Measurements from ENCODE around the gene PAGR1. TPM values are rescaled to one million over a fixed set of nuclear protein-coding genes. Genes with fewer than 3 reads are reported as not detected.
A peak's percentile ranks its signal among the peaks of the same experiment; 100 is the strongest.

The PAGR1 gene
- total and polyA plus RNA-seq, 12 donors: 9.6 to 35.1 (median 13.0) TPM

DNA sequence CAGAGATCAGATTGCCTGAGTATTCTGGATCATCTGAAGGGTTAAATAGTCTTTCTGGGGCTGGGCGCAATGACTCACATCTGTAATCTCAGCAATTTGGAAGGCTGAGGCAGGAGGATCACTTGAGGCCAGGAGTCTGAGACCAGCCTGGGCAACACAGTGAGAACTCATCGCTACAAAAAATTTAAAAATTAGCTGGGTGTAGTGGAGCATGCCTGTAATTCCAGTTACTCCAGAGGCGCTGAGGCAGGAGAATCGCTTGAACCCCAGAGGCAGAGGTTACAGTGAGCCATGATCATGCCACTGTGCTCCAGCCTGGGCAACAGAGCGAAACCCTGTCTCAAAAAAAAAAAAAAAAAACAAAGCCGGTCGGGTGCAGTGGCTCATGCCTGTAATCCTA, 20.0 kb downstream of the PAGR1 start:
- Histone ChIP-seq H3K27ac (no peak overlapping the region), H3K9me3 (no peaks in the 10 kb centered on the region), H3K36me3 (peaks cover 0 to 100% (median 52%) of the 10 kb centered on the region in 9 donors), H3K27me3 (no peaks in the 10 kb centered on the region), H3K4me3 (no peak overlapping the region), H3K4me1 (peaks cover 0 to 8% (median 0%) of the 10 kb centered on the region in 9 donors)
- no peak for ATAC-seq
- no peak for TF ChIP-seq CTCF (IDR thresholded peaks at IDR 0.05)
- no peak for DNase-seq
- intact Hi-C loops (cut with DNase I): no loop called here
- 93 to 94% methylated on average over 7 of the region's 7 CpGs for whole genome bisulfite sequencing, 2 donors

- intact Hi-C loops (cut with DNase I): no loop called here
- Histone ChIP-seq H3K9me3 (no peaks in the 10 kb centered on the region), H3K36me3 (peaks cover 0 to 100% (median 45%) of the 10 kb centered on the region in 9 donors), H3K4me3 (no peak overlapping the region), H3K27me3 (no peaks in the 10 kb centered on the region), H3K4me1 (peaks cover 0 to 5% (median 0%) of the 10 kb centered on the region in 9 donors), H3K27ac (no peak overlapping the region)
- ATAC-seq: no peak
- TF ChIP-seq CTCF (IDR thresholded peaks at IDR 0.05): no peak
- DNase-seq: no peak
- WGBS, 2 donors: 80 to 86% methylated on average over 15 of the region's 15 CpGs
These were observed 20.7 kb downstream of the PAGR1 start for GRCh38 chr16:29836623-29837022.

DNA sequence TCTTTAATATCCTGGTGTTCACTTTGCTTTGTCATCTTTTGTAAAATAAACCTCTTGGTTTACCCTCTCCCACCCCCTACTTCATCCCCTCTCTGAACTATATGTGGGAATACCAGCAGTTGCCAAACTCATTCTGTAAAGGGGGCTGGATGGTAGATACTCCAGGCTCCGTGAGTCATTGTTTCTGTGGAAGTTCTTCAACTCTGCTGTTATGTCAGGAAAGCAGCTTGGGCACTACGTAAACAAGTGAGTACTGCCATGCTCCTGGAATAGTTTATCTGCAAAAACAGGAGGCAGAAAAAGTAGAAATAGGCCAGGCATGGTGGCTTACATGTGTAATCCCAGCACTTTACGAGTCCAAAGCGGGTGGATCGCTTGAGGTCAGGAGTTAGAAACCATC, 21.9 kb downstream of the PAGR1 start:
- Histone ChIP-seq H3K4me1 (peaks cover 0 to 5% (median 0%) of the 10 kb centered on the region in 9 donors), H3K27ac (no peak overlapping the region), H3K9me3 (no peaks in the 10 kb centered on the region), H3K36me3 (peaks cover 0 to 100% (median 46%) of the 10 kb centered on the region in 9 donors), H3K4me3 (no peak overlapping the region), H3K27me3 (no peaks in the 10 kb centered on the region)
- DNase-seq (no peak), ATAC-seq (no peak)
- TF ChIP-seq CTCF (IDR thresholded peaks at IDR 0.05): no peak
- 96 to 97% methylated on average over 5 of the region's 5 CpGs for WGBS, 2 donors
- intact Hi-C loops (cut with DNase I): no loop called here

GRCh38 chr16:29839822-29840221, 23.9 kb downstream of the PAGR1 start:
- H3K27me3 ChIP-seq: no peaks in the 10 kb centered on the region
- peaks cover 0 to 5% (median 0%) of the 10 kb centered on the region in 9 donors for H3K4me1 ChIP-seq
- 51 to 60% methylated on average over 6 of the region's 6 CpGs for WGBS, 2 donors
- peaks cover 0 to 98% (median 35%) of the 10 kb centered on the region in 9 donors for H3K36me3 ChIP-seq
- DNase-seq: no peak
- intact Hi-C loops (cut with DNase I): loop anchor here in 4 of 10 donors (10.0 kb wide), 2 partner anchors 135 to 145 kb away; no protein-coding TSS in a partner anchor
- no peak overlapping the region for H3K4me3 ChIP-seq
- peak in 7 of 8 donors; percentile 33 to 71 (median 44) for ATAC-seq
- peak overlapping the region in 1 of 10 donors; percentile 7 for H3K27ac ChIP-seq
- no peak for TF ChIP-seq CTCF (IDR thresholded peaks at IDR 0.05)
- H3K9me3 ChIP-seq: no peaks in the 10 kb centered on the region
